Activated CD8-positive, alpha-beta memory T cell treated with anti-CD3 and anti-CD28 coated beads, Interleukin-2, amount 50 U/mL, for 1 hour (primary cell): ENCODE measurements around the gene AGRN.
"Not testable (repeated sequence)": the region's sequence is repeated elsewhere in the genome, so short reads cannot be mapped to it uniquely, and the experiment has no call there.

Source experiments
- DNase-seq: peaks from one replicate; pipeline ENCODE4 v3.0.0-alpha.2; 2020; ENCODE audit errors: extremely low read depth

AGRN gene

GRCh38 chr1:1019122-1019999, 559 bp upstream of the AGRN start:
- DNase-seq, result no peak

- DNase-seq, result no peak
Observed at GRCh38 chr1:1020415-1021009, 592 bp downstream of the AGRN start.

GRCh38 chr1:1021010-1021919, 1.3 kb downstream of the AGRN start:
- DNase-seq, result no peak

GRCh38 chr1:1021920-1022259, 2.0 kb downstream of the AGRN start:
- no peak for DNase-seq

- no peak for DNase-seq
Observed at GRCh38 chr1:1022302-1023009, 2.5 kb downstream of the AGRN start.

GRCh38 chr1:1023700-1024099, 3.8 kb downstream of the AGRN start:
- no peak for DNase-seq

GRCh38 chr1:1024149-1024770, 4.3 kb downstream of the AGRN start:
- DNase-seq, result no peak

DNA sequence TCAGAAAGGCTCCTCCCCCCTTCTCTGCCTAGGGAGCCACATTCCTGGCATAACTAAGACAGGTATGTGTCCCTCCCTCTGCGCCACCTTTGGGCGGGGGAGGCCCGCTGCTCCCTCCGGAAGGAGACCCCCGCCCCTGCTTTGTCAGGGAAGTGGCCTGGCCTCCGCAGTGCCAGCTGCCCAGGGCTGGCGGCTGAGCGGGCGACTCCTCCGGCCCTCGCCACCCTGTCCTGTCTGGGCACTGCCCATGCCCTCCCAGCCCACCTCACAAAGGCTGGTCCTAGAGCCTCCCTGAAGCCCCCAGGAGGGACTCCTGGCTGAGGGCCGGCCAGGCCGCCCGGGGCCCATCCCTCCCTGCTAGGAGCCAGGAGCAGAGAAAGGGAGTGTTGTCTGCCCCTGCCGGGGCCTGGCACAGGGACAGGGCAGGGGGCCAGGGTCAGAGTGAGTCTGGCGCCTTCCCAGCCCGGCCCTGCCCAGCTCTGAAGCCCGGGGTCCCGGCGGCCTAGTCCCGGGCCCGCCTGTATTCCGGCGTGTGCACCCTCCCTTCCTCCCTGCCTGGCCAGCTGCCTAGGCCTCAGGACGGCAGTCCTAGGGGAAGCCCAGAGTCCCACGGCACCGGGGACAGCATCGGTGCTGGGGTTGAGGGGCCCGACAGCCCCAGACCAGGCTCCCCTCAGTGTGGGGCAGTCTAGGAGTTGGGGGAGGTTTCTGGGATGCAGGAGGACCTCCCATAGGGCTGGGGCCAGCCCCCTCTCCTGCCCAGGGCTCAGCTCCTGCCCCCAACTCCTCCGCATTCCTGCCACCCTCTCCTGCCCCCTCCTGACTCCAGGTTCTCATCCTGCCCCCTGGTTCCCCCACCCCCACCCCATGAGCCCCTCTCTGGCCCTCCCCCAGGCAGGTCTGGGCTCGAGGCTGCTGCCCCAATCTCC, 5.1 kb downstream of the AGRN start:
- no peak for DNase-seq

- no peak for DNase-seq
Observed at GRCh38 chr1:1025730-1026129, 5.8 kb downstream of the AGRN start.

DNA sequence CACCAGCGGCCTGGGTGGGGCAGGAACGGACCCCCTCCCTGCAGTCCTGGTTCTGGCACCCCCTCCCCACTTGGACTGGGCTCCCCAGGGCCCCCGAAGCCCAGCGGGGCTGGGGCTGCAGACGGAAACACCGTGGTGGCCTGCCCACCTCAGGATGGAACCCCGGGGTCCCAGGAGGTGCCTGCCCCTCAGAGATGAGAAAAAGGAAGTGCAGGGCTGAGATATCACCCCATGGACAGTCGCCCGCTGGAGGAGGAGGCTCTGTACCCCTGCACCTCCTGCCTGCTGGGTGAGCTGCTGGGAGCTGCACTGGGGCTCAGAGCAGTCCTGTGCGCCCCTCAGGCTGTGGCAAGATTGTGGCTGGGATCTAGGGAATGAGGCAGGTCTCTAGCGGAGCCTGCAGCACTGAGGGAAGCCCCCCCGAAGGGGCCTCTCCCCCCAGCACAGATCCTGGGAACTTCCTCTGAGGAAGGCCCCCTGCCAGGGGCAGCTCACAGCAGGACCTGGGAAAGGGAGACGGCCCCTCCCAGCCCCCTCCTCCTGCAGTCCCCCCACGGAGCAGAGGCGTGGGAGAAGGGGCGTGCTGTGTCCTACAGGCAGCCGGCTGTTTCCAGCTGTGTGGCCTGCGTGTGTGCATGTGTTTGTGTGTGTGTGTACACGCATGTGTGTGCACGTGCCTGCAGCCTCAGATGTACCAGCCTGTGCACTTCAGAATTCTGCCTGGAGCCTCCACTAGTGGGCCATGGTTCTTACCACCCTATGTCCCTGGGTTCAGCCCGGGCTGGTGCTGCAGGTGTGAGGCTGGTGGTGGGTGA, 6.9 kb downstream of the AGRN start:
- DNase-seq, result no peak

- DNase-seq, result no peak
Observed at GRCh38 chr1:1027791-1028190, 7.9 kb downstream of the AGRN start.

DNA sequence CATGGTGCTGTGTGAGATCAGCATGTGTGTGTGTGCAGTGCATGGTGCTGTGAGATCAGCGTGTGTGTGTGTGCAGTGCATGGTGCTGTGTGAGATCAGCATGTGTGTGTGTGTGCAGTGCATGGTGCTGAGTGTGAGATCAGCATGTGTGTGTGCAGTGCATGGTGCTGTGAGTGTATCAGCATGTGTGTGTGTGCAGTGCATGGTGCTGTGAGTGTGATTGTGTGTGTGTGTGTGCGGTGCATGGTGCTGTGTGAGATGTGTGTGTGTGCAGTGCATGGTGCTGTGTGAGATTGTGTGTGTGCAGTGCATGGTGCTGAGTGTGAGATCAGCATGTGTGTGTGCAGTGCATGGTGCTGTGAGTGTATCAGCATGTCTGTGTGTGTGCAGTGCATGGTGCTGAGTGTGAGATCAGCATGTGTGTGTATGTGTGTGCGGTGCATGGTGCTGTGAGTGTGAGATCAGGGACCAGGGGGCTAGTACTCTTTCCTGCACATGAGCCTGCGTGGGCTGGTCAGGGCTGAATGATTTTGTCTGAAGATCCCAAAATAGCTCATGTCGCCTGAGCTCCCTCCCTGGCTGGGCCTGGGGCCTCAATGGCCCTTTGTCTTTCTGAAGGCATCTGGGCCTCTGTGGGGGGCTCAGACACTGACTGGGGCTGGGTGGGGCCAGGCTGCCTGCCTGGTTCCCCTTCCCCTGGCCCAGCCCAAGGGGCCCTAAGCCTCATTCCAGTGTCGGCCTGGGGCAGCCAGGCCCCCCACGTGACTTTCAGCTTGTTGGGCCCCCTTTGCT, 11.1 kb downstream of the AGRN start:
- DNase-seq, result not testable (repeated sequence)

GRCh38 chr1:1031659-1032235, 11.8 kb downstream of the AGRN start:
- DNase-seq, result no peak

- DNase-seq, result no peak
Observed at GRCh38 chr1:1032424-1032823, 12.5 kb downstream of the AGRN start.

- DNase-seq, result peak; percentile 86
Observed at GRCh38 chr1:1033009-1033587, 13.2 kb downstream of the AGRN start.

- no peak for DNase-seq
Observed at GRCh38 chr1:1033731-1034438, 14.0 kb downstream of the AGRN start.

- no peak for DNase-seq
Observed at GRCh38 chr1:1034439-1034781, 14.5 kb downstream of the AGRN start.
